Measurements from ENCODE around the gene SMCO3.

The SMCO3 gene

GRCh38 chr12:14814014-14814413, at the start of gene SMCO3:
TSS of gene SMCO3 (minus strand) at chr12:14814182. CDS start at chr12:14806680, 7,502 bp downstream.
- in situ Hi-C loops (cut with MboI; ENCODE audit: low sequenced_read_pairs) = no loop called here

GRCh38 chr12:14860490-14860889, 46.5 kb upstream of the SMCO3 start:
- in situ Hi-C loops (cut with MboI; ENCODE audit: low sequenced_read_pairs) = no loop called here

- in situ Hi-C loops (cut with MboI; ENCODE audit: low sequenced_read_pairs) = no loop called here
Observed at GRCh38 chr12:14858513-14858912, 44.5 kb upstream of the SMCO3 start.

DNA sequence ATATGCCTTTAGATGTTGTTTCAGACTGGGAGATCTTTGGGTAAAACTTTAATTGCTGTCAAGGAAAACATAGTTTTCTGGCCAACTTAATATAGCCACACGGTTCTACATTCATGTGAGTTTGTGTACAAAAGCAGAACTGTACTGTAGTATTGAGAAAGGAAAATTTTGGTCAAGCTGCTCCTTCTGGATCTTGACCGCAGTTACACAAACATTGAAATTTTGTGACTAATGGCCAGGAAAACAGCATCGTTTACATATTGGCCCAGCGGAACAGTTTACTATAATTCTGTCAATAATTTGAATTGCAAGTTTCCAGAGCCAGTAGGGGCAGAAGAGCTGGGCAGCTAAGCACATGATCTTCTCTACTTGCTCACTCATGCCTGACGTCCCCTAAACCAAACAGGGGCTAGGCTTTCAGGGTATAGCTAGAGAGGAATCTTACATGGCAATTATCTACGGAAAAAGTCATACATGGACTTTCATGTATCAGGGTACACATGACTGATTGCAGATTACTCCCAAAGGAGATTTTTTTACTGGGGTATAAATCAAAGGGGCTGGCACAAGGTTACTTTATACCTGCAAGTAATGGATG, 40.7 kb upstream of the SMCO3 start:
- in situ Hi-C loops (cut with MboI; ENCODE audit: low sequenced_read_pairs) = no loop called here

DNA sequence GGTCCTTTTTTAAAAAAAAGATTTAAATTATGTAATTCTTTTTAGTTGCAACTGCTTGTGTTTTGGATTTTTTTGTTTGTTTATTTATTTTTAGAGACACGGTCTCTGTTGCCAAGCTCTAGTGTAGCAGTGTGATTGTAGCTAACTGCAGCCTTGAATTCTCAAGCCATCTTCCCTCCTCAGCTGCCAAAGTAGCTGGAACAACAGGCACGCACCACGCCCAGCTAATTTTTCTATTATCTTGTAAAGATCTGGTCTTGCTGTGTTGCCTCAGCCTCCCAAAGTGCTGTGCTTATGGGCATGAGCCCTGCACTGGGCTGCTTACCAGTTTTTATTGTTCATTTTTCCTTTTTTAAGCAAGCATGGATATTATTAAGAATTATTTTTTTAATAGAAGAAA, 40.0 kb upstream of the SMCO3 start:
- in situ Hi-C loops (cut with MboI; ENCODE audit: low sequenced_read_pairs) = no loop called here

- in situ Hi-C loops (cut with MboI; ENCODE audit: low sequenced_read_pairs) = no loop called here
Observed at GRCh38 chr12:14852880-14853279, 38.9 kb upstream of the SMCO3 start.

- in situ Hi-C loops (cut with MboI; ENCODE audit: low sequenced_read_pairs) = no loop called here
Observed at GRCh38 chr12:14850929-14851663, 37.1 kb upstream of the SMCO3 start.

DNA sequence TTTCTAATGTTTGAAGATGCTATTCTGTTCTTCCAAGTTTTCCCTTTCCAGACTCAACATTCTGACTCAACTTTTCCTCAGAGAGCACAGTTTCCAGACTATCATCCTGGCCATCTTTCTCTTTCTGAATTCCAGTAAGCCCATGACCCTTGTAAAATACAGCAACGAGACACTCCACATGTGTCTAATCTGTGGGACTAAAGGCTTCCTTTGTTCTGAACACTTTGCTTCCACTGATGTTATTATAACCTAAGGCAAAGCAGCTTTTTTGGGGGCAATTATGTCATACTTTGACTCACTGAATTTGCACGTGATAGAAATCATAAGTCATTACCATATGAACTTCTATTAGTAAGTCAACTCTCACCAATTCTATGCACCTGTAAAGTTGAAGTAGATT, 35.7 kb upstream of the SMCO3 start:
- in situ Hi-C loops (cut with MboI; ENCODE audit: low sequenced_read_pairs) = no loop called here

- in situ Hi-C loops (cut with MboI; ENCODE audit: low sequenced_read_pairs) = no loop called here
Observed at GRCh38 chr12:14846876-14847580, 33.0 kb upstream of the SMCO3 start.

GRCh38 chr12:14846042-14846587, 32.1 kb upstream of the SMCO3 start:
- in situ Hi-C loops (cut with MboI; ENCODE audit: low sequenced_read_pairs) = no loop called here

DNA sequence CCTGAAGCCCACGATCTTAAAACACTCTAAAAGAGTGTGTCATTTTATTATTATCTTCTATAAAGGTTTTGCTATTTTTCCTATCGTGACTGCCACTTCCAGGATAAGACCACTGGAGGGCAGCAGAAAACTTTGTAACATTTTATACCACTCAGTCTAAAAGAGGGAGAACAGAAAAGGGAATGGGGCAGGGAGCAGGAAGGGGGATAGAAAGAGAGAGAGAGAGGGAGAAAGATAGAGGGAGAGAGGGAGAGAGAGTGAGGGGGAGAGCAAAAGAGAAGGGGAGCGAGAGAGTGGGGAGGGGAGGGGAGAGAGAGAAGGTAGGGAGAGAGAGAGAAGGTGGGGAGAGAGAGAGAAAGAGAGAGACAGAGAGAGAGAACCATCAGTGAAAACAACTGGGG, 31.4 kb upstream of the SMCO3 start:
- in situ Hi-C loops (cut with MboI; ENCODE audit: low sequenced_read_pairs) = no loop called here

DNA sequence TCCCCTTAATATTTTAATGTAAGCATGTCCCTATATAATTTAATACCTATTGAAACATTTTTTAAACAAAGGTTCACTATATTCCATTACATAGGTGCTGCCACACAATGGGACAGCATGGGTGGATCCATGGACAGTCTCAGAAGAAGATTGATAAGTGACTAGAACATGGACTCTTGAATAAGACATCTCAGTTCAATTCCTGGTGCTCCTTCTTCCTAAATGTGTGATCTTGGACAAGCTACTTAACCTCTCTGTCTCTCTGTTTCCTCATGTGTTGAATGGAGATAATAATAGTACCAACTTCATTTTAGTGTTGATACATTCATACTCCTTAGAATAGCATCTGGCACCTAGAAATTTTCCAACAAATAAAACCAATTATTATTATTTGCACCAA, 30.4 kb upstream of the SMCO3 start:
- in situ Hi-C loops (cut with MboI; ENCODE audit: low sequenced_read_pairs) = no loop called here

DNA sequence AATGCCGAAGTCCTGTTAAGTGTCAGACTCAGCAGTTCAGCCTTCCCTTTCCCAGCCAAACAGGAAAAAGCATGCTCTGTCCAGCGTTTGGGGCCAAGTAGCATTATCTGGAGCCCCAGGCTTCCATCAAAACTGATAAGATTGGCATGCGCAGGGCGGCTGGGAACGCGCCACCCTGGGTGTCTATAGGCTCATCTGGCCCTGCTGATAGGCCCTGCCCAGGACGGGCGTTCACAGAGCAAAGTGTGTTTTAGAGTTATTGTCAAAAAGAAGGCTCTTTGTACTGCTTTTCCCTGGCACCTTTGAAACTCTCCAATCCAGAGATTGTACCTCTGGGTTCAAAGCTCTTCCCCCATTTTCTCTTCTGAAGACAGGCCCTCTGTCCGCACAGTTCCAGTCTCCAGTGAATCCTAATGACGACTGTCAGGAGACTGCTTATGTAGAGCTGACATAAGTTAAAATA, 29.5 kb upstream of the SMCO3 start, which contains the start of gene ART4:
Gene ART4 (minus strand): TSS at position 102 of the 463 bp plus-strand sequence. CDS start 413 bp downstream, outside the sequence.
- in situ Hi-C loops (cut with MboI; ENCODE audit: low sequenced_read_pairs) = no loop called here

- in situ Hi-C loops (cut with MboI; ENCODE audit: low sequenced_read_pairs) = no loop called here
Observed at GRCh38 chr12:14842315-14842714, 28.3 kb upstream of the SMCO3 start.

GRCh38 chr12:14841761-14842160, 27.8 kb upstream of the SMCO3 start:
- in situ Hi-C loops (cut with MboI; ENCODE audit: low sequenced_read_pairs) = no loop called here

GRCh38 chr12:14840616-14841015, 26.6 kb upstream of the SMCO3 start:
- in situ Hi-C loops (cut with MboI; ENCODE audit: low sequenced_read_pairs) = no loop called here

DNA sequence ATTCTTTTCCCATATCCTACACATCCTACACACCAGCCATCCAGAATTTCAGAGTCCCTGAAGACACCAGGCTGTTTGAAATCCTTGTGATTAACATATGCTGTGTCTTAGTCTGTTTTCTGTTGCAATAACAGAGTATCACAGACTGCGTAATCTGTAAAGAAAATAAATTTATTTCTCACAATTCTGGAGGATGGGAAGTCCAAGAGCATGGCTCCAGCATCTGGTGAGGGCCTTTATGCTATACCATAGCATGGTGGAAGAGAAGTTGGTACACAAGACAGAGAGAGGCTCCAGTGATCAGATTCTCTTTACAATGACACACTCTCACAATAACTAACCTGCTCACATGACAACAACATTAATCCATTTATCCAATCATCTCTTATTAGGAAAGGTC, 25.3 kb upstream of the SMCO3 start:
- in situ Hi-C loops (cut with MboI; ENCODE audit: low sequenced_read_pairs) = no loop called here

DNA sequence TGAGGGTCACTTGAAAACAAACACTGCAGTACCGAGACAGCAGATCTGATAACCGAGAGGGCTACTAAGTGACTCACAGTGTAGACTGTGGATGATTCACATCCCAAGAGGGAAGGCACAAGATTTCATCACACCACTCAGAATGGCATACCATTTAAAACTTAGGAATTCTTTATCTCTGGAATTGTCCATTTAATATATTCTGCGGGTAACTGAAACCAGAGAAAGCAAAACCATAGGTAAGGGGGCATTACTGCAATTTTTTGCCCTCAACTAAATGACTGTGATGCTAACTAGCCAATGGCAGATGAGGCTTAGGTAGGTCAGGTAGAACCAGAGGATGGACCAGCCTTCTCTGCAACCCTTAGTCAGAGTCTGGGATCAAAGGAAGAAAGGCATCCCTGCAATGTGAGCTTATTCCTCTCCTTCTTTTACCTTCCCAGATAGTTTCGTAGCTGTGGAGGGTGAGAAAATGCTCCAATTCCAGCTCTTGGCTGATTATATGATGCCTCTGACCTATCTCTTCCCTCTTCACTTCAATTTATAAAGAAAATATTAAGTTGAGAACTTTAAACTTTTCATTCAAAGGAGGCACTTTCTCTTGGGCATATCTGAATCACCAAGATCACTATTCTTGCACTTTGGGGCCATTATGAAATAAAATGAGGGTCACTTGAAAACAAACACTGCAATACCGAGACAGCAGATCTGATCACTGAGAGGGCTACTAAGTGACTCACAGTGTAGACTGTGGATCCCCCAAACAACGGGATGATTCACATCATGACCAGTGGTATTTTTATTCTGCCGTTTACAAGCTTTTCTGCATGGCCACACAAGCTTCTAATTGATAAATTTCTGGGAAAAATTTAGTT, 22.6 kb upstream of the SMCO3 start:
- in situ Hi-C loops (cut with MboI; ENCODE audit: low sequenced_read_pairs) = no loop called here

DNA sequence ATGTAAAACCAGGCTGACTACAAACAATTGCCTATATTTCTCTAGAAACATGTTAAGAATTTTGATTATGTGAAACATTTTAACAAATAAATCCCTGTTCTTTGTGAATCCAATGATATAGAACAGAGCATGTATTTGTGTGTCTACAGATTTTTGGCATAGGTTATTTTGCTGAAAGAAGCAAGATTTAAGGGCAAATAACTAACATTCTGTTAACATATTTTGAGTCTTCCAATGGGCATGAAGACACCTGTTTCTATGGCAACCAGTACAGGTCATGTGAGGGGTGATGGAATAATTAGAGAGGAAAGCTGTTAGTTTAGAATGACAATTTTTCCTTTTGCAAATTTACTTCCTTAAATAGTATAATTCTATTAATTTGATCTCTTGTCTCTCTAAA, 20.5 kb upstream of the SMCO3 start:
- in situ Hi-C loops (cut with MboI; ENCODE audit: low sequenced_read_pairs) = no loop called here

DNA sequence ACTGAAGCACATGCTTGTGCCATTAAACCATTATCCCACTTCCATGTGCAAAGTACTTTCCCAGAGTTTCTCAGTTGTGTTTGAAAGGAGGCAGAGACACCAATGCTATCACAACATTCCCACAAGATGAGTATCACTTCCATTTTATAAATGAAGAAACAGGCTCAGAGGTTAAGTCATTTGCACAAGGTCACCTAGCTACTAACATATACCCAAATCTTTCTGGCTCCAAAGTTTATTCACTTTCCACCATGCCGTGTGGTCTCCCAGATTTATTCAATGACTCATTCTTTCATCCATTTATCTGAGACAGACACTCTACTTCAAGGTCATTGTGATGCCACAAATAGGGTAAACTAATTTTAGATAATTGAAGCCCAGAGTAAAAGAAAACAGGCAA, 20.0 kb upstream of the SMCO3 start:
- in situ Hi-C loops (cut with MboI; ENCODE audit: low sequenced_read_pairs) = no loop called here

GRCh38 chr12:14833336-14833735, 19.4 kb upstream of the SMCO3 start:
- in situ Hi-C loops (cut with MboI; ENCODE audit: low sequenced_read_pairs) = no loop called here
